GM21381 (cell line): Measurements from ENCODE around the gene CSH2.
"Not testable (repeated sequence)": the region's sequence is repeated elsewhere in the genome, so short reads cannot be mapped to it uniquely, and the experiment has no call there.

Experiments
- ATAC-seq: cut with Tn5 transposase; IDR thresholded peaks from one replicate; pipeline ENCODE4 v1.9.1; 2021; ENCODE audit warnings: mild to moderate bottlenecking, moderate library complexity; ENCODE audit not compliant: unreplicated experiment

The CSH2 gene

GRCh38 chr17:63896524-63897354, 23.3 kb upstream of the CSH2 start, which contains the start of gene CSH1:
TSS of gene CSH1 (minus strand) at chr17:63896574. CDS start at chr17:63896511, 63 bp downstream.
- not testable (repeated sequence) for ATAC-seq

GRCh38 chr17:63894821-63895220, 21.3 kb upstream of the CSH2 start:
- ATAC-seq = not testable (repeated sequence)

GRCh38 chr17:63894021-63894420, 20.5 kb upstream of the CSH2 start:
- not testable (repeated sequence) for ATAC-seq

GRCh38 chr17:63892316-63893037, 19.0 kb upstream of the CSH2 start:
- not testable (repeated sequence) for ATAC-seq

- ATAC-seq = not testable (repeated sequence)
Measured at GRCh38 chr17:63889026-63889848, 15.8 kb upstream of the CSH2 start.

- not testable (repeated sequence) for ATAC-seq
Measured at GRCh38 chr17:63885119-63885518, 11.6 kb upstream of the CSH2 start.

- not testable (repeated sequence) for ATAC-seq
Measured at GRCh38 chr17:63882626-63883126, 9.2 kb upstream of the CSH2 start.

- no peak for ATAC-seq
Measured at GRCh38 chr17:63881935-63882601, 8.6 kb upstream of the CSH2 start, which contains the start of gene GH2. TSS of gene GH2 (minus strand) at chr17:63881944. CDS start at chr17:63881801, 143 bp downstream.

- not testable (repeated sequence) for ATAC-seq
Measured at GRCh38 chr17:63881337-63881736, 7.9 kb upstream of the CSH2 start.

- no peak for ATAC-seq
Measured at GRCh38 chr17:63880706-63881105, 7.2 kb upstream of the CSH2 start.

GRCh38 chr17:63878413-63878812, 4.9 kb upstream of the CSH2 start:
- ATAC-seq = not testable (repeated sequence)

GRCh38 chr17:63874693-63875092, 1.2 kb upstream of the CSH2 start:
- ATAC-seq = not testable (repeated sequence)

GRCh38 chr17:63874061-63874626, 667 bp upstream of the CSH2 start:
- ATAC-seq = not testable (repeated sequence)

GRCh38 chr17:63871646-63872365, 1.7 kb downstream of the CSH2 start:
- ATAC-seq = not testable (repeated sequence)

- ATAC-seq = not testable (repeated sequence)
Measured at GRCh38 chr17:63870292-63870665, 3.2 kb downstream of the CSH2 start.

GRCh38 chr17:63869491-63870291, 3.8 kb downstream of the CSH2 start:
- ATAC-seq = not testable (repeated sequence)

- ATAC-seq = not testable (repeated sequence)
Measured at GRCh38 chr17:63866625-63867024, 6.9 kb downstream of the CSH2 start.

- no peak for ATAC-seq
Measured at GRCh38 chr17:63859257-63859656, 14.2 kb downstream of the CSH2 start.
